ENCODE measurements around the gene TEX28. TPM values are rescaled to one million over a fixed set of nuclear protein-coding genes. Genes with fewer than 3 reads are reported as not detected.
"Not testable (repeated sequence)": the region's sequence is repeated elsewhere in the genome, so short reads cannot be mapped to it uniquely, and the experiment has no call there.

The TEX28 gene
- total and polyA plus RNA-seq, 8 donors, result not detected

GRCh38 chrX:154305541-154306205 is 10.7 kb upstream of the TEX28 start:
- H3K36me3 ChIP-seq, result no peaks in the 10 kb centered on the region
- peaks cover 0 to 19% (median 0%) of the 10 kb centered on the region in 3 donors for H3K27me3 ChIP-seq
- 76 to 86% (median 82%) methylated on average over 11 of the region's 11 CpGs for WGBS, 5 donors
- H3K9me3 ChIP-seq, result no peaks in the 10 kb centered on the region
- H3K4me1 ChIP-seq, result peaks cover 0 to 8% (median 0%) of the 10 kb centered on the region in 4 donors
- no peak overlapping the region for H3K4me3 ChIP-seq
- no peak overlapping the region for H3K27ac ChIP-seq
- TF ChIP-seq POLR2AphosphoS5 (IDR thresholded peaks at IDR 0.05), result no peak
- TF ChIP-seq, protein P1, sequence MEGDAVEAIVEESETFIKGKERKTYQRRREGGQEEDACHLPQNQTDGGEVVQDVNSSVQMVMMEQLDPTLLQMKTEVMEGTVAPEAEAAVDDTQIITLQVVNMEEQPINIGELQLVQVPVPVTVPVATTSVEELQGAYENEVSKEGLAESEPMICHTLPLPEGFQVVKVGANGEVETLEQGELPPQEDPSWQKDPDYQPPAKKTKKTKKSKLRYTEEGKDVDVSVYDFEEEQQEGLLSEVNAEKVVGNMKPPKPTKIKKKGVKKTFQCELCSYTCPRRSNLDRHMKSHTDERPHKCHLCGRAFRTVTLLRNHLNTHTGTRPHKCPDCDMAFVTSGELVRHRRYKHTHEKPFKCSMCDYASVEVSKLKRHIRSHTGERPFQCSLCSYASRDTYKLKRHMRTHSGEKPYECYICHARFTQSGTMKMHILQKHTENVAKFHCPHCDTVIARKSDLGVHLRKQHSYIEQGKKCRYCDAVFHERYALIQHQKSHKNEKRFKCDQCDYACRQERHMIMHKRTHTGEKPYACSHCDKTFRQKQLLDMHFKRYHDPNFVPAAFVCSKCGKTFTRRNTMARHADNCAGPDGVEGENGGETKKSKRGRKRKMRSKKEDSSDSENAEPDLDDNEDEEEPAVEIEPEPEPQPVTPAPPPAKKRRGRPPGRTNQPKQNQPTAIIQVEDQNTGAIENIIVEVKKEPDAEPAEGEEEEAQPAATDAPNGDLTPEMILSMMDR (IDR thresholded peaks at IDR 0.05), result no peak
- TF ChIP-seq EP300 (IDR thresholded peaks at IDR 0.05), result no peak
- TF ChIP-seq POLR2A (IDR thresholded peaks at IDR 0.05), result no peak
- no peak for DNase-seq
- intact Hi-C loops (cut with DNase I; ENCODE audit: low total_unique reads), result no loop called here

DNA sequence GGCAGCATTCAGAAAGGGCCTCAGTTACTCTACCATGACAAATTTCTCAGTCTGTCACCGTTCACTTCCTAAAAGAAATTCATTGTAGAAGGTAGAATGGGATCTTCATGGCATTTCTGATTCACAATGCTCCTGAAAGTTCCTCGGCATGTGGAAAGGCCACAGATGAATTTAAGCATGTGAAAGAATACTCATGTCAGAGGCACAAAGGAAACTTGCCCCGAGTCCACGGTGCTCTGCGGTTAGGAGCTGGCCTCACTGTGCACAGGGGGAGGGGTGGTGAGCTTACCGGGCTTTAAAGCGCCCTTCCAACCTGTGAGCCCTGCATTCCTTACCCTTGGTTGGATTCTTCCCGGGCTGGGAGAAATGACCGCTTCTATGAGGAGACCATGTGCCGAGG is 9.9 kb upstream of the TEX28 start:
- H3K27me3 ChIP-seq, result peaks cover 0 to 19% (median 0%) of the 10 kb centered on the region in 3 donors
- H3K27ac ChIP-seq, result no peak overlapping the region
- peaks cover 0 to 8% (median 0%) of the 10 kb centered on the region in 4 donors for H3K4me1 ChIP-seq
- no peaks in the 10 kb centered on the region for H3K36me3 ChIP-seq
- TF ChIP-seq POLR2AphosphoS5 (IDR thresholded peaks at IDR 0.05) (no peak), POLR2A (IDR thresholded peaks at IDR 0.05) (no peak), EP300 (IDR thresholded peaks at IDR 0.05) (no peak)
- TF ChIP-seq, protein P1 (IDR thresholded peaks at IDR 0.05), result no peak
- 67 to 83% (median 75%) methylated on average over 10 of the region's 10 CpGs for WGBS, 5 donors
- intact Hi-C loops (cut with DNase I; ENCODE audit: low total_unique reads), result no loop called here
- DNase-seq, result no peak
- H3K9me3 ChIP-seq, result no peaks in the 10 kb centered on the region
- H3K4me3 ChIP-seq, result no peak overlapping the region

- peaks cover 0 to 19% (median 0%) of the 10 kb centered on the region in 3 donors for H3K27me3 ChIP-seq
- intact Hi-C loops (cut with DNase I; ENCODE audit: low total_unique reads), result no loop called here
- no peak overlapping the region for H3K27ac ChIP-seq
- H3K9me3 ChIP-seq, result no peaks in the 10 kb centered on the region
- WGBS, 5 donors, result 65 to 76% (median 66%) methylated on average over 5 to 8 of the region's 8 CpGs
- TF ChIP-seq POLR2AphosphoS5 (IDR thresholded peaks at IDR 0.05) (no peak), EP300 (IDR thresholded peaks at IDR 0.05) (no peak), POLR2A (IDR thresholded peaks at IDR 0.05) (no peak)
- TF ChIP-seq, protein P1 (IDR thresholded peaks at IDR 0.05), result no peak
- no peak for DNase-seq
- peaks cover 0 to 5% (median 0%) of the 10 kb centered on the region in 4 donors for H3K4me1 ChIP-seq
- H3K4me3 ChIP-seq, result no peak overlapping the region
- H3K36me3 ChIP-seq, result no peaks in the 10 kb centered on the region
These were observed 8.6 kb upstream of the TEX28 start for GRCh38 chrX:154303476-154303875.

DNA sequence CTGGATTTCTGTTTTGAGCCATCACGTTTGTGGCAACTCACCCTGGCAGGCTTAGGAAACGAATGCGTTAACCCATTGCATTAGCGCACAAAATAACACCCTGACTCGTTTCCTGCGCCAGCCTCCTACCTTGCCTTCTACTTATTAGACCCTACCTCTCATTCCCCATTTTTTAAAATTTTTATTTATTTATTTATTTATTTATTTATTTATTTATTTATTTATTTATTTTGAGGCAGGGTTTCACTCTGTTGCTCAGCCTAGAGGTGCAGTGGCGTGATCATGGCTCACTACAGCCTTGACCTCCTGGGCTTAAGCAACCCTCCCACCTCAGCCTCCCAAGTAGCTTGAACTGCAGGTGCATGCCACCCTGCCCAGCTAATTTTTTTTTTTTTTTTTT is 8.1 kb upstream of the TEX28 start:
- H3K4me3 ChIP-seq; H3K9me3 ChIP-seq; intact Hi-C loops (cut with DNase I; ENCODE audit: low total_unique reads); DNase-seq; H3K27ac ChIP-seq; H3K4me1 ChIP-seq; H3K36me3 ChIP-seq: not testable (repeated sequence)
- H3K27me3 ChIP-seq, result peaks cover 0 to 19% (median 0%) of the 10 kb centered on the region in 3 donors
- 77 to 89% (median 82%) methylated on average over 7 of the region's 7 CpGs for WGBS, 5 donors

DNA sequence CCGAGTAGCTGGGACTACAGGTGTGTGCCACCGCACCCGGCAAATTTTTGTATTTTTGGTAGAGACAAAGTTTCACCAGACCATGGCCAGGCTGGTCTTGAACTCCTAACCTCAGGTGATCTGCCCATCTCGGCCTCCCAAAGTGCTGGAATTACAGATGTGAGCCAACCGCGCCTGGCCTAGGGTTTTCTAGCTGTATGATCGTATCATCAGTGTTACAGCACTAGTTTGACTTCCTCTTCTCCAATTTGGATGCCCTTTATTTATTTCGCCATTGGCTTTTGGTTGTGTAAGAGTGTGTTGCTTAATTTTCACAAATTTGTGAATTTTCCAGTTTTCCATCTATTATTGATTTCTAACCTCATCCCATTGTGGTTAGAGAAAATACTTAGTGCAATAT is 5.9 kb upstream of the TEX28 start:
- Histone ChIP-seq H3K27me3 (peaks cover 0 to 14% (median 0%) of the 10 kb centered on the region in 3 donors), H3K4me1 (no peaks in the 10 kb centered on the region), H3K27ac (no peak overlapping the region), H3K9me3 (peaks cover 0 to 7% (median 3%) of the 10 kb centered on the region in 4 donors), H3K4me3 (no peak overlapping the region), H3K36me3 (no peaks in the 10 kb centered on the region)
- 85 to 90% (median 88%) methylated on average over 6 to 8 of the region's 8 CpGs for WGBS, 5 donors
- intact Hi-C loops (cut with DNase I; ENCODE audit: low total_unique reads), result no loop called here
- TF ChIP-seq, protein P1 (IDR thresholded peaks at IDR 0.05), result no peak
- TF ChIP-seq EP300 (IDR thresholded peaks at IDR 0.05) (no peak), POLR2A (IDR thresholded peaks at IDR 0.05) (no peak), POLR2AphosphoS5 (IDR thresholded peaks at IDR 0.05) (no peak)
- no peak for DNase-seq
